Measurements from ENCODE around the gene MUSK. TPM values are rescaled to one million over a fixed set of nuclear protein-coding genes. Genes with fewer than 3 reads are reported as not detected.

Gene MUSK
- total RNA-seq, 1 donor from 2014 or later = not detected

DNA sequence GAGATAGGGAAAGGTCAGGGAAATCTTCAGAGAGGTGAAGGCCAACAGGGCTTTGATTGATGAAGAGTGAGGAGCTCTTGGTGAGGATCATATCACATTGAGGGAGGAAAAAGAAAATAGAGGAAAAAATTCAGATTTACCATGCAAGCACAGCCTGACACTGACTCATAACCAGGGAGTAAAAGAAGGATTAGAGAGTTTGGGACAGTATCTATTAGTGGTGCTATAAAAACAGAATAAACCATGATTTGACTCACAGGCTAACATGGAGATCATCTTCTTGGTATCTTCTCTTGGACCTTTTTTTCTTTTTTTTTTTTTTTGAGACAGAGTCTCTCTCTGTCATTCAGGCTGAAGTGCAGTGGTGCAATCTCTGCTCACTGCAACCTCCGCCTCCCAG, 44.4 kb downstream of the MUSK start:
- H3K36me3 Mint-ChIP-seq (ENCODE audit: low read depth) = no peaks in the 10 kb centered on the region
- H3K9me3 Mint-ChIP-seq = no peaks in the 10 kb centered on the region
- H3K4me1 Mint-ChIP-seq (ENCODE audit: low read depth) = no peaks in the 10 kb centered on the region
- H3K4me3 Mint-ChIP-seq = no peak overlapping the region
- DNase-seq (ENCODE audit: low spot score) = no peak
- intact Hi-C loops (cut with micrococcal nuclease) = no loop called here
- no peaks in the 10 kb centered on the region for H3K27me3 Mint-ChIP-seq (ENCODE audit: insufficient read depth)
- no peak overlapping the region for H3K27ac Mint-ChIP-seq

DNA sequence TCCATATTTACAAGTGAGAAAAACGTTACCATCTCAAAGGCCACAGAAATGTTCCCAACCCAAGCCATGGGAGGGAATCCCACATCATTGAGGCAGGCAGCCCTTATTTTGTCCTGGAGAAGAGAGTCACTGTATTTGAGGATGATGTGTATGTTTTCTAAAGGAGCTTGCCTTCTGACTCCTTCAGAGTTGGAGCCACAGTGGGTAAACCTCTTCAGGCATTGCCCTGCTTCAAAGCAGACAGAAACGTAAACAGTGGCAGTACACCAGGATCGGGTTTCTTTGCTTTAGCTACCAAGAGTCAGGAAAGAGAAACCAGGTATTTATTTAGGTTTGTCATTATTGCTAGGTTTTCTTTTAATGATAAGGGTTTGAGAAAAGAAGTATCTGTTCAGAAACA, 45.7 kb downstream of the MUSK start:
- intact Hi-C loops (cut with micrococcal nuclease) = no loop called here
- Mint-ChIP-seq H3K27ac (no peak overlapping the region), H3K36me3 (ENCODE audit: low read depth) (no peaks in the 10 kb centered on the region), H3K9me3 (no peaks in the 10 kb centered on the region), H3K4me3 (no peak overlapping the region), H3K27me3 (ENCODE audit: insufficient read depth) (no peaks in the 10 kb centered on the region), H3K4me1 (ENCODE audit: low read depth) (no peaks in the 10 kb centered on the region)
- no peak for DNase-seq (ENCODE audit: low spot score)

DNA sequence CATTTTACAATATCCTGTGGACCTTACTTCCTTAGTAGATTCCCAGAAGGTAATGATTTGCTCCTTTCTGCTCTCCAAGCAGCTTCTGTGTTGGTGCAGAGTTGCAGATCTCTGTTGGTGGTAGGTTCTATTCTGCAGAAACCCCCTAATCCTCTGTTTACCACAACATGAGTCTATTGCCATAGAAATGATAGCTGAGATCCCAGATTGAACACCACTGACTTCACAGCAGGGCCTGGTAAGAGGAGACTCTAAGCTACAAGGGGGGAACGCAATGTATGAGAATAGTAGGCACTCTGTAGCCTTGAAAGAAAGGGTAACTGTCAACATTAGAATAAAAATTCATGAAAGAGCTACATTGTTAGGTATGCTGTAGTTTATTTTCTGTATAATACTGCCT, 59.5 kb downstream of the MUSK start:
- DNase-seq (ENCODE audit: low spot score) = no peak
- H3K4me1 Mint-ChIP-seq (ENCODE audit: low read depth) = no peaks in the 10 kb centered on the region
- no peak overlapping the region for H3K4me3 Mint-ChIP-seq
- H3K27me3 Mint-ChIP-seq (ENCODE audit: insufficient read depth) = no peaks in the 10 kb centered on the region
- H3K9me3 Mint-ChIP-seq = no peaks in the 10 kb centered on the region
- no peaks in the 10 kb centered on the region for H3K36me3 Mint-ChIP-seq (ENCODE audit: low read depth)
- intact Hi-C loops (cut with micrococcal nuclease) = no loop called here
- H3K27ac Mint-ChIP-seq = no peak overlapping the region

DNA sequence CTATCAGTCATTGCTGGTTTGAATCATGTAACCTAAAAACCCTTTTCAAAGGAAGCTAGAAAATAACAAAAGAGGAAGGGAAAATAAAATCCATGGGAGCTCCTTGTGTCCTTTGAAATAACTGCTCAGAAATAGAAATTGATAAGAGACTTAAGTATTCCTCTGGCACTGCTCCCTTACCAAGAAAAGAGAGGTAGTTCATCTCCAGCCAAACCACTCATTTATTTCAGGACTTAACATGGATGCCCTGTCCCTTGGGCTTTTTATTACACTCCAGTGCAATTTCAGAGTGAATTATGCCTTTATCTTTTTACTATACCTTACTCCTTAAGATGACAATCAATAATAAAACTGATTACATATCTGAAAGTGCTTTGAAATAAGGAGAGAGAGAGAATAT, 61.0 kb downstream of the MUSK start:
- intact Hi-C loops (cut with micrococcal nuclease) = no loop called here

DNA sequence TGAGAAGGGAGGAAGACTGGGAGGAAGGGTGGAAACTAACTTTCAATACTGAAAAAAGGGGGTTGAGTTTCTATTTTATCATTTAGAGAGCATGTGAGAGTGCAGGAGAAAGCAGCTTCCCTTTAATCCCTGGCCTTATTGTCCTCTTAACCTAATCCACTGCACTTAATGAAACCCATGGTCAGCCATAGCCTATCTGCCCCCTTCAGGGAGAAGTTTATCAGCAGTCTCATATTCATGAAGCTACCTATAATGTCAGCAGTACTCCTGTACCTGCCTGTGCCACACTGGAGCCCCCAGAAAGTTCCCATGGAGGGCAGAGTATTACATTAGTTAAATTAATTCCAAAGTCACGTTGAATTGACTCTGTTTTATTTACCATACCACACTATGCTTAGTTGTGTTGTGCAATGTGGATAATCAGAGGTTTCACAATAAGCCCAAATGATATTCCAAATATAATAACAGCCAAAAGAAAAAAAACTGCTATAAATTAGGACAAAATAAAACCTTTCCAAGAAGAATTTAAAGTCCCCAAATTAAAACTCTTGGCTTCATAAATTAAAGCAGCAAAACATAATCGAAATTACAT, 62.9 kb downstream of the MUSK start:
- no peak overlapping the region for H3K4me3 Mint-ChIP-seq
- H3K9me3 Mint-ChIP-seq = no peaks in the 10 kb centered on the region
- intact Hi-C loops (cut with micrococcal nuclease) = no loop called here
- no peaks in the 10 kb centered on the region for H3K27me3 Mint-ChIP-seq (ENCODE audit: insufficient read depth)
- H3K4me1 Mint-ChIP-seq (ENCODE audit: low read depth) = no peaks in the 10 kb centered on the region
- H3K27ac Mint-ChIP-seq = no peak overlapping the region
- no peaks in the 10 kb centered on the region for H3K36me3 Mint-ChIP-seq (ENCODE audit: low read depth)
- DNase-seq (ENCODE audit: low spot score) = no peak

More for the DNA sequence above, 61.0 kb downstream of the MUSK start:
- no peaks in the 10 kb centered on the region for H3K27me3 Mint-ChIP-seq (ENCODE audit: insufficient read depth)
- H3K36me3 Mint-ChIP-seq (ENCODE audit: low read depth) = no peaks in the 10 kb centered on the region
- H3K9me3 Mint-ChIP-seq = no peaks in the 10 kb centered on the region
- no peak overlapping the region for H3K27ac Mint-ChIP-seq
- H3K4me1 Mint-ChIP-seq (ENCODE audit: low read depth) = no peaks in the 10 kb centered on the region
- DNase-seq (ENCODE audit: low spot score) = no peak
- H3K4me3 Mint-ChIP-seq = no peak overlapping the region

DNA sequence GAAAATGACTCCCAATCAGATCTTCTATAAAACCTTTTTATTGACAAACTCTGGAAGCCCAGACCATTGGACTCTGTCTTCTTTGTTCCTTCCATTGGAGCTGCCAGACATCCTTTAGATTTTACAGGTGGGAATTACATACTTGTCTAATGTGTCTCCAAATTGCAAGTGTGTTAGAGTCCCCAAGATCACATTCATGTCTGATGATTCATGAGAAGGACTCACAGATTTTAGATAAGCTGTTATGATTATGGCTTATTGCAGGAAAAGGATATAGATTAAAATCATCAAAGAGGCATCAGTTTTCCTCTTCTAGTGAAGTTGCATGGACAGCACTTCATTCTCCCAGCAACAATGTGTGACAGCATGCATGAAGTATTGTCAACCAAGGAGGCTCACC, 70.4 kb downstream of the MUSK start:
- intact Hi-C loops (cut with micrococcal nuclease) = no loop called here
- H3K27me3 Mint-ChIP-seq (ENCODE audit: insufficient read depth) = no peaks in the 10 kb centered on the region
- no peak for DNase-seq (ENCODE audit: low spot score)
- H3K36me3 Mint-ChIP-seq (ENCODE audit: low read depth) = no peaks in the 10 kb centered on the region
- H3K4me1 Mint-ChIP-seq (ENCODE audit: low read depth) = no peaks in the 10 kb centered on the region
- H3K9me3 Mint-ChIP-seq = no peaks in the 10 kb centered on the region
- no peak overlapping the region for H3K4me3 Mint-ChIP-seq
- H3K27ac Mint-ChIP-seq = no peak overlapping the region

DNA sequence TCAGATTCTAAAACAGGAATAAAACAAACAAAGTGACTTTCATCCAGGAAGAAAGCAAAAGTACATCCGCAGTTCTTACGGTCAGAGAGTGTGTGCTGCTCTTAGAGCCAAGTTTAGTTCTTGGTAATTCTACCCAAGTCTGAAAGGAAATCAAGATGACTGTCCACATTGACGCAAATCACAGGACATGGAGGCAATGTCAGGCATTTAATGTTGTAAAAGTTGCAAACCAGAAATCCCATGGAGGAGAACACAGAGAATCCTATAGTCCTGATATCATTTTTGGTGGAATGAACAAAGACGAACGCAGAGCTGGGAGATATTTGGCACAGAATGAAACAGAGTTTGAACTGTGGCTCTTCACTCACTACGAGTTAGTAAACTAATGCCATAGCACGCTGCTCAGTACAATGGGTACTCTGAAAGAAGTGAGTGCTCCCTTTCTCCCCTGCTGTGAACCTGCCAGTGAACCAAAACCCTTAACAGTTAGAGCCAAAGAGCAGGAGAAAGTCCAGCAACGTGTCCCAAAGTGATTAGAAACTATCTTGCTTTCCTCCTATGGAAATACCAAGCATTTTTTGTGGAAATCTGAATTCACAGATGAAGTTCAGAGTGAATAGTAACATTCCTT, 74.3 kb downstream of the MUSK start:
- Mint-ChIP-seq H3K36me3 (ENCODE audit: low read depth) (no peaks in the 10 kb centered on the region), H3K4me3 (no peak overlapping the region), H3K27me3 (ENCODE audit: insufficient read depth) (no peaks in the 10 kb centered on the region), H3K4me1 (ENCODE audit: low read depth) (no peaks in the 10 kb centered on the region), H3K27ac (no peak overlapping the region), H3K9me3 (no peaks in the 10 kb centered on the region)
- no peak for DNase-seq (ENCODE audit: low spot score)
- intact Hi-C loops (cut with micrococcal nuclease) = no loop called here

DNA sequence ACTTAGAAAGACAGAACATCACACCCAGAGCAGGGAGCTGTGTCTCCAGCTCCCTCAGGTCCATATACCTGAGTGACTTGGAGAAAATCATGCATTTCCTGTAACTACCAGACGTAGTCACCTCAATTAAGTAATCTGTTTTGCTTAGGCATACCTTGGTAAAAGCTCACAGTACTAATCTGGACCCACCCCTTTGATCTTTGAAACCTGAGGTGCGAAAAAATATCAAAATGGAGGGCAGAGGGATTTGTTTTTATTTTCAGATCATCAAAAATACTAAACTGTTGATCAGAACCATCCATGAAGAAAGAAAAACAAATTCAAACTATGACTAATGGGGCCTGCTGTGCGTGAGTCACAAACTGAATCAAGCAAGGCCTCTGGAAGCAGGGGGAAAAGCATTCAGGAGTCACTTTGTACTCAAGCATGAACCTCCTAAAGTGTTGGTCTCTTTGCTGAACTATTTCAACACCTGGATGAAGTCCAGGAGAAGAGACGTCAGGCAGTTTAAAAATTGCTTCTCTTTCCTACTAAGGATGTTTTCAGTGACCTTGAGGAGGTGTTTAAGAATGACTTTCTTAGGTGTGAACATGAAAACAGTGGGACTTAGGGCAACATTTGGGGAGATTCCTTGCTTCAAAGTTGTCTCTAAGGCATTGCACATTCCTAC, 76.3 kb downstream of the MUSK start:
- Mint-ChIP-seq H3K9me3 (no peaks in the 10 kb centered on the region), H3K4me3 (no peak overlapping the region), H3K4me1 (ENCODE audit: low read depth) (no peaks in the 10 kb centered on the region), H3K27me3 (ENCODE audit: insufficient read depth) (no peaks in the 10 kb centered on the region), H3K27ac (no peak overlapping the region), H3K36me3 (ENCODE audit: low read depth) (no peaks in the 10 kb centered on the region)
- intact Hi-C loops (cut with micrococcal nuclease) = no loop called here
- no peak for DNase-seq (ENCODE audit: low spot score)

DNA sequence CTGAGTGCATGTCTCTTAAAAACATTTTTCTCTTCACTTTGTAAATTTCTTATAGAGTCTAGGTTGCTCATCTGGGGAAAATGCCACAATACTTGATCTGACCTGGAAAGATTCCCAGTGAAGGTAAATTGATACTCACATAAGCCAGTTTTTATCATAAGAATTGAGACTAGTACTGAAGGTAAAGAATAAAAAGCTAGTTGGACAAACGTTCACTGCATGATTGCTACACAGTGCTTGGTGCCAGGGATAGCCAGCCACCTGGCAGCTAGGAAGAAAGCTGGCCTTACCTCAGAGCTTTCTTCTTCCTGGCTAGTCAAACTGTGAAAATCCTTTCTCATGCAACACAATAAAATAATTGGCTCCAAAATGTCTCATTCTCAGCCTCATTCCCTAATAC, 77.1 kb downstream of the MUSK start:
- no peaks in the 10 kb centered on the region for H3K27me3 Mint-ChIP-seq (ENCODE audit: insufficient read depth)
- intact Hi-C loops (cut with micrococcal nuclease) = no loop called here
- H3K9me3 Mint-ChIP-seq = no peaks in the 10 kb centered on the region
- no peak overlapping the region for H3K27ac Mint-ChIP-seq
- H3K4me1 Mint-ChIP-seq (ENCODE audit: low read depth) = no peaks in the 10 kb centered on the region
- no peak overlapping the region for H3K4me3 Mint-ChIP-seq
- no peaks in the 10 kb centered on the region for H3K36me3 Mint-ChIP-seq (ENCODE audit: low read depth)
- DNase-seq (ENCODE audit: low spot score) = no peak

DNA sequence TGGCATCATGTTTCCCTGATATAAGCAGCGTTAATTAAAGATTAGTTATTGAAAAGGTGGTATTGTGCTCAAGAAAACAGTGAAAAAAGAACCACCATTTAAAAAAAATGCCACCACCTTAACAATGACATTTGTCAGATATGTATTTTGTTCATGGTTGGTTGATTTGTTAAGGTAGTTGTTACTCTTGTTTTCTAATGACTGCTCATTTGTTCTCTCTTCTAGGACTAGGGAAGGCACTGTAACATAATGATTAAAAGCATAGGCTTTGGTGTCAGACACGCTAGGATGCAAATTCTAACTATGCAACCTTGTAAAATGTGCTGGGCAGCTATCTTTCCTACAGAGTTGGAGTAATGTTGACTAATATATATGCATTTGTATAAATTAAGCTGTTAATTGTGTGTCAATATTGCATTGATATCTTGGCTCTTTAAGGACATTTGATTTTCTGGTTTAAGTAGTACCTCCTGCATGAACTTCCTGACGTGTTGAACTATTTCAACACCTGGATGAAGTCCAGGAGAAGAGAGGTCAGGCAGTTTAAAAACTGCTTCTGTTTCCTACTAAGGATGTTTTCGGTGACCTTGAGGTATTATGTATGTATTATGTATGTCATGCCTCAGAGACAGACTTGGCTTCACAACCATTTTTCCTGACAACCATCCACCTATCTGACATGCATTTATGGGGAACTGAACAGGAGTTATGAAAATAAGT, 77.8 kb downstream of the MUSK start:
- H3K9me3 Mint-ChIP-seq = no peaks in the 10 kb centered on the region

DNA sequence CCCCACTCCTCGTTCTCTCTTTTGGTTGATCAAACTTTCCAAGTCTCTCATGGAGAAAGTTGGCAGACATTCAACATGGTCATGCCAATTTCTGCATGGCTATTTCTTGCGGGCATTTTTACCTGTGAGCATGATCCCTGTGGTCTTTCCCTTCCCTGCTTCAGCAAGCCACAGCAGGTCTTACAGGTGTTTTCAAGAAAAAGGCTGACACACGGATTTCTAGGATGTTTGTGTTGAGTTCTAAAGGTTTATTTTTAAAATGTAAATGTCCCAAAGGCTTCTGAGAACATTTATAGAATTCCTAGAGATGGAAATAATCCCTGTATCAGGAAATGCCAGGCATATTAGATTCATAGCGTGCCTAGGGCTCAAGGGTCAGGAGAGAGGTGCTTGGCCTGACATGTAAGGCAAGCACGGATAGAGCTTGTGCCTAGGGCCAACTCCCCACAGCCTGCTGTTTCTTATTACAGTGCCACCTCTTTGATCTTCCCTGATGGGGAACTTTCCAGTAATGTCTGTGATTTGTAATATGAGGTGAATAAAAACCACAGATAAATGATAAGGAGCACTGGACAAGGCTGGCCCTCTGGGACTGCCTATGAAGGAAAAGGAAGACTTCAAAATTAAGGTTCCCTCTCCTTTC, 79.8 kb downstream of the MUSK start:
- Mint-ChIP-seq H3K36me3 (ENCODE audit: low read depth) (no peaks in the 10 kb centered on the region), H3K4me3 (no peak overlapping the region), H3K9me3 (peaks cover 5% of the 10 kb centered on the region), H3K27ac (no peak overlapping the region), H3K27me3 (ENCODE audit: insufficient read depth) (no peaks in the 10 kb centered on the region), H3K4me1 (ENCODE audit: low read depth) (no peaks in the 10 kb centered on the region)
- intact Hi-C loops (cut with micrococcal nuclease) = no loop called here
- no peak for DNase-seq (ENCODE audit: low spot score)

More for the DNA sequence above, 77.8 kb downstream of the MUSK start:
- H3K4me1 Mint-ChIP-seq (ENCODE audit: low read depth) = no peaks in the 10 kb centered on the region
- intact Hi-C loops (cut with micrococcal nuclease) = no loop called here
- no peak overlapping the region for H3K4me3 Mint-ChIP-seq
- no peaks in the 10 kb centered on the region for H3K36me3 Mint-ChIP-seq (ENCODE audit: low read depth)
- DNase-seq (ENCODE audit: low spot score) = no peak
- H3K27me3 Mint-ChIP-seq (ENCODE audit: insufficient read depth) = no peaks in the 10 kb centered on the region
- H3K27ac Mint-ChIP-seq = no peak overlapping the region

DNA sequence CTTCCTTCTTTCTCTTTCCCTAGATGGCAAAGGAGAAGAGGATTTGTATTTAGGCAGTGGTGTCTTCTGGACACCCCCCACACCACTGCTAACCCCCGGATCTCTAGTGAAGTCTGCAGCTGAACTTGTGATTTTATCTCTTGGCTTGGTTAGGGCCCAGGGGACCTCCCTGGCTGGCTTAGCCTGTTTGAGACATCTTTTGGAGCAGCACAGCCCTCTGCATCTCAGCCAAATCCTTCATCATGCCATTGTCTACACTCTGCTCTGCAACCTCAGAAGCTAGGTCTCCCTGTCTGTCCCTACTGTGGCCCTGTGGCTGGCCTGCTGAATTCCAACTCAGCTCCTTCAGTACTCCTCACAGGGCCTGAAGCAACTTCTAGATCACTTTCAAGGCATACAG, 81.7 kb downstream of the MUSK start:
- Mint-ChIP-seq H3K4me1 (ENCODE audit: low read depth) (no peaks in the 10 kb centered on the region), H3K36me3 (ENCODE audit: low read depth) (no peaks in the 10 kb centered on the region), H3K4me3 (no peak overlapping the region), H3K27ac (no peak overlapping the region), H3K27me3 (ENCODE audit: insufficient read depth) (no peaks in the 10 kb centered on the region), H3K9me3 (peaks cover 5% of the 10 kb centered on the region)
- intact Hi-C loops (cut with micrococcal nuclease) = no loop called here
- DNase-seq (ENCODE audit: low spot score) = no peak

DNA sequence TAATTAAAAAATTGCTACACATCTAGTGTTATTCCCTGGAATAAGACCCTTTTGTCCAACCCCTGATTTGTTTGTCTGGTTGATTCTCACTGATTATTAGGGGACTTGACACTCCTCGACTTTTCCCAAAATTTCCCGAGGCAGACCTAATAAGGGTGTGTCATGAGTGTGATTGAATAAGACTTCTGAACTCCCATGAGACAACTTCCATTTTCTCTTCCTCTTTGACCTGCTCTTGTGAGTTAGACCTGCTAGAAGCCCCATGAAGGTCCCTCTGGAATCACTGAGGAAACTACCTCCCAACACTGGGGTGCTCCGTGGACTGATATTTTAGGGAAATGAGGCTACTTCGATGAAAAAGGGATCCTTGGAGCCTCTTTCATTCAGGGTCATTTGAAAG, 83.4 kb downstream of the MUSK start:
- H3K27me3 Mint-ChIP-seq (ENCODE audit: insufficient read depth) = no peaks in the 10 kb centered on the region
- H3K36me3 Mint-ChIP-seq (ENCODE audit: low read depth) = no peaks in the 10 kb centered on the region
- no peak overlapping the region for H3K27ac Mint-ChIP-seq
- intact Hi-C loops (cut with micrococcal nuclease) = no loop called here
- peaks cover 5% of the 10 kb centered on the region for H3K9me3 Mint-ChIP-seq
- H3K4me3 Mint-ChIP-seq = no peak overlapping the region
- no peak for DNase-seq (ENCODE audit: low spot score)
- no peaks in the 10 kb centered on the region for H3K4me1 Mint-ChIP-seq (ENCODE audit: low read depth)

All from activated T-helper 1 cell treated with anti-CD3 and anti-CD28 coated beads, Interleukin-12 subunit alpha, Interleukin-12 subunit beta, Interleukin-2, Interleukin-4 antibody, amounts not matched to agents 30 ng/mL and 10 ng/mL and 1 ng/mL, durations not matched to agents 14 hours and 24 hours and 36 hours (primary cell).